Endothelial cell of umbilical vein (primary cell): ENCODE measurements around the gene BTAF1. TPM values are rescaled to one million over a fixed set of nuclear protein-coding genes. Genes with fewer than 3 reads are reported as not detected.

Source experiments
- BruUV-seq: library from RNA; stranded (reverse); fragments of 400-500 nt; replicated peaks from 2 replicates; lab custom pipeline; 2021; lab: Mats Ljungman, UMichigan
- CTCF ChIA-PET: fragments of 300-600, 350-600 bp; sonication (Branson Sonifier 250); formaldehyde crosslinking; loops from one replicate; lab custom pipeline; 2021; ENCODE audit warnings: antibody characterized with exemption, inconsistent platforms; lab: Charles Lee
- POLR2A ChIA-PET: fragments of 300-600, 350-600 bp; sonication (Branson Sonifier 250); formaldehyde crosslinking; loops from one replicate; lab custom pipeline; 2021; ENCODE audit warnings: antibody characterized with exemption, inconsistent platforms; lab: Charles Lee
- DNase-seq: peaks from one replicate; pipeline ENCODE4 v3.0.0-alpha.2; 2011; ENCODE audit warnings: low read depth, low spot score
- FAIRE-seq: peaks from 2 replicates; lab custom pipeline; 2011; peaks lifted over from hg19 to GRCh38; lab: Jason Lieb, UNC
- H2AFZ ChIP-seq: 2 replicates; pipeline ENCODE4 v1.6.0; 2012; ENCODE audit warnings: low read depth, low read length, control low read depth, inconsistent platforms
- H3K27ac ChIP-seq: 2 replicates; pipeline ENCODE4 v1.5.1; 2011; ENCODE audit warnings: low read depth, mild to moderate bottlenecking, control low read depth, low read length, moderate library complexity; ENCODE audit not compliant: insufficient read depth
- H3K27me3 ChIP-seq, 2 experiments: 2 replicates each; pipeline versions ENCODE4 v1.6.0 to v1.6.1; 2011; ENCODE audit warnings: low read length in 2 of 2, mixed read lengths in 1 of 2; ENCODE audit not compliant: control insufficient read depth in 2 of 2, insufficient read depth in 2 of 2
- H3K36me3 ChIP-seq, 2 experiments: 2 replicates in 1 of 2; 3 replicates in 1 of 2; pipeline ENCODE4 v1.5.1; 2011; ENCODE audit warnings: low read length in 2 of 2, mild to moderate bottlenecking in 1 of 2, moderate library complexity in 1 of 2; ENCODE audit not compliant: control insufficient read depth in 2 of 2, insufficient read depth in 2 of 2; ENCODE audit errors: extremely low read depth in 1 of 2
- H3K4me1 ChIP-seq: 3 replicates; pipeline ENCODE4 v1.5.1; 2011; ENCODE audit warnings: mild to moderate bottlenecking, low read length; ENCODE audit not compliant: control insufficient read depth, insufficient read depth; ENCODE audit errors: extremely low read depth
- H3K4me2 ChIP-seq: 2 replicates; pipeline ENCODE4 v1.6.1; 2011; ENCODE audit warnings: low read length, control low read depth, mixed read lengths; ENCODE audit not compliant: insufficient read depth
- H3K4me3 ChIP-seq, 3 experiments: fragments of 200-600 bp in 1 of 3; sonication (generic), shearing (Covaris generic) in 1 of 3; replicated peaks in 1 of 3; 2 replicates each; pipeline ENCODE4 v1.5.1; 2011 to 2016; ENCODE audit warnings: control low read depth in 3 of 3, low read length in 3 of 3, mild to moderate bottlenecking in 2 of 3, inconsistent platforms in 1 of 3, low read depth in 1 of 3, moderate library complexity in 1 of 3; ENCODE audit not compliant: insufficient read depth in 1 of 3
- H3K79me2 ChIP-seq: 2 replicates; pipeline ENCODE4 v1.6.0; 2012; ENCODE audit warnings: low read length, inconsistent platforms; ENCODE audit not compliant: control insufficient read depth, insufficient read depth
- H3K9ac ChIP-seq: replicated peaks from 2 replicates; pipeline ENCODE3; 2011; ENCODE audit warnings: low read length, control low read depth; ENCODE audit not compliant: insufficient read depth; ENCODE audit errors: extremely low read depth
- H3K9me1 ChIP-seq: replicated peaks from 3 replicates; pipeline ENCODE4 v1.6.0; 2011; ENCODE audit warnings: mild to moderate bottlenecking, low read length; ENCODE audit not compliant: control insufficient read depth, insufficient read depth; ENCODE audit errors: extremely low read depth
- H3K9me3 ChIP-seq: replicated peaks from 2 replicates; pipeline ENCODE4 v1.5.1; 2012; ENCODE audit warnings: low read length, inconsistent platforms; ENCODE audit not compliant: control insufficient read depth, insufficient read depth
- H4K20me1 ChIP-seq: replicated peaks from 2 replicates; pipeline ENCODE3; 2011; ENCODE audit warnings: mild to moderate bottlenecking, low read length; ENCODE audit not compliant: control insufficient read depth, insufficient read depth; ENCODE audit errors: extremely low read depth
- CTCF ChIP-seq, 2 donors: IDR thresholded peaks; 1 replicate in 1 of 2; 2 replicates in 1 of 2; pipeline ENCODE4 v1.5.1; 2011; ENCODE audit warnings: low read length in 2 of 2, mild to moderate bottlenecking in 2 of 2, moderate library complexity in 2 of 2, control low read depth in 1 of 2, inconsistent platforms in 1 of 2, low read depth in 1 of 2; ENCODE audit not compliant: insufficient read depth in 1 of 2; ENCODE audit errors: extremely low read depth in 1 of 2
- EZH2 ChIP-seq: IDR thresholded peaks from 2 replicates; pipeline ENCODE4 v1.6.1; 2012; ENCODE audit warnings: borderline replicate concordance, low read depth, mild to moderate bottlenecking, moderate library complexity, low read length, inconsistent platforms; ENCODE audit not compliant: severe bottlenecking
- FOS ChIP-seq: IDR thresholded peaks from 2 replicates; pipeline ENCODE4 v1.6.1; 2011; ENCODE audit warnings: mild to moderate bottlenecking, low read length, moderate library complexity, borderline replicate concordance; ENCODE audit not compliant: insufficient read depth
- GATA2 ChIP-seq: IDR thresholded peaks from 2 replicates; pipeline ENCODE4 v1.7.0; 2011; ENCODE audit warnings: low read depth, mild to moderate bottlenecking, moderate library complexity, mixed read lengths, low read length; ENCODE audit not compliant: insufficient read length, insufficient read depth
- JUN ChIP-seq: IDR thresholded peaks from 2 replicates; pipeline ENCODE4 v1.6.1; 2011; ENCODE audit warnings: borderline replicate concordance, low read depth; ENCODE audit not compliant: insufficient read length, insufficient read depth
- MYC ChIP-seq: IDR thresholded peaks from one replicate; pipeline ENCODE4 v1.6.1; 2011; ENCODE audit warnings: mild to moderate bottlenecking, low read depth, low read length
- POLR2A ChIP-seq: IDR thresholded peaks from 2 replicates; pipeline ENCODE4 v1.6.1; 2012; ENCODE audit warnings: low read depth, mild to moderate bottlenecking, control low read depth, low read length
- POLR2AphosphoS5 ChIP-seq: IDR thresholded peaks from 2 replicates; pipeline ENCODE4 v1.6.1; 2012; ENCODE audit warnings: low read depth, mild to moderate bottlenecking, control low read depth, low read length, moderate library complexity; ENCODE audit not compliant: insufficient read depth
- dilution Hi-C: fragments of 300-500 bp; cut with MboI; formaldehyde crosslinking; loops from one replicate; pipeline ENCODE4 v1.15.0; 2019; ENCODE audit warnings: low sequenced_read_pairs; ENCODE audit not compliant: extremely low pct_ligation_motif_present
- intact Hi-C: fragments of 100-400 bp; cut with micrococcal nuclease; formaldehyde crosslinking; loops from one replicate; pipeline ENCODE4 v1.10.0; 2022
- polyA plus RNA-seq, 4 experiments: library from polyadenylated mRNA; depleted of rRNA in 3 of 4; stranded (reverse) in 3 of 4; unstranded in 1 of 4; fragments of >200 nt; gene quantifications; 2 replicates each; pipeline versions ENCODE4 v1.2.1 to v1.2.3, GENCODE V29; 2011 to 2012; ENCODE audit warnings: missing spikeins in 1 of 4
- total RNA-seq: library from RNA; stranded (reverse); gene quantifications from 2 replicates; pipeline ENCODE4 v1.2.3, GENCODE V29; 2021
- TF ChIP-seq, protein P1 (sequence below): IDR thresholded peaks from 2 replicates; pipeline ENCODE4 v1.6.1; 2011; ENCODE audit not compliant: insufficient read depth, insufficient read length

BTAF1 gene
- total and polyA plus RNA-seq, 2 donors (not counting 3 experiments of a cell fraction or from before 2014, with no cell fraction given) = 9.9 to 23.1 TPM

DNA sequence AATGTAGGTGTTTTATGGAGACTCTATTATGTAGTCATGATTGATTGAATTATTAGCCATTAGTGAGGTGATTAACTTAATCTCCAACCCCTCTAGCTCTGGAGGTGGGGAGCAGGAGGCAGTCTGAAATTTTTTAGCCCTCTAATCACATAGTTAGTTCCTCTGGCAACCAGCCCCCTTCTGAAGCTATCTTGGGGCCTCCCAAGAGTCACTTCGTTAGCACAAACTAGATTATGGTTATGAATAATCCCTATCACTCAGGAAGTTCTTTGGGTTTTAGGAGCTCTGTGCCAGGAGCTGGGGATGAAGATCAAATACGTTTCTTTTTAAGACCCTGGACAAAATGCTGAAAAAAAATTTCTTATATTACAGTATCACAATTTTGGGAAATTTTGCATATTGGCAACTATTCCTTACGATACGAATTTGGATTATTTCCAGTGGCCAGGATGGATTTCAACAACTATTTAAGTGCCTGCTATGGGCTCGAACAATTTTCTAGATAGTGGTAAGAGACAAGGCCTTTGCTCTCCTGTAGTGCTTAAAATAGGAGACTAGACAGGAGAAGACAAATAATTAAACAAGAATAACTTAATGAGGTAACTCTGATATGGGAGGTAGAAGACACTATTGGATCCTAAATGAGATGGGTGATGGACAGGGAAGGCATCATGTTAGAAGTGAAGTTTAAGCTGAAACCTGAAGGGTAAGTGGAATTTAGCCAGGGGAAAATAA is 52.9 kb downstream of the BTAF1 start:
- TF ChIP-seq POLR2AphosphoS5 (no peak), FOS (no peak), EZH2 (no peak), GATA2 (no peak), POLR2A (no peak), CTCF (IDR thresholded peaks at IDR 0.05; ENCODE audit: extremely low read depth in 1 of 2, insufficient read depth in 1 of 2, low read depth in 1 of 2, low read length in 2 of 2) (no peak), MYC (no peak), JUN (no peak)
- TF ChIP-seq, protein P1, sequence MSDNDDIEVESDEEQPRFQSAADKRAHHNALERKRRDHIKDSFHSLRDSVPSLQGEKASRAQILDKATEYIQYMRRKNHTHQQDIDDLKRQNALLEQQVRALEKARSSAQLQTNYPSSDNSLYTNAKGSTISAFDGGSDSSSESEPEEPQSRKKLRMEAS = no peak
- Histone ChIP-seq H3K9ac (no peak overlapping the region), H3K9me1 (no peaks in the 10 kb centered on the region), H3K4me2 (no peak overlapping the region), H3K4me3 (no peak overlapping the region), H3K36me3 (peaks cover 0 to 5% of the 10 kb centered on the region in 2 experiments), H3K27me3 (no peaks in the 10 kb centered on the region), H3K27ac (no peak overlapping the region), H2AFZ (no peak overlapping the region), H4K20me1 (no peaks in the 10 kb centered on the region), H3K9me3 (no peaks in the 10 kb centered on the region), H3K4me1 (peaks cover 17% of the 10 kb centered on the region), H3K79me2 (no peaks in the 10 kb centered on the region)
- no peak for FAIRE-seq
- dilution Hi-C loops = no loop called here
- intact Hi-C loops = no loop called here
- DNase-seq = no peak
- BruUV-seq = no TSS peak
- POLR2A ChIA-PET = no interaction called here
- CTCF ChIA-PET = no interaction called here
